ENCODE data around the gene CDC42BPA. TPM values are rescaled to one million over a fixed set of nuclear protein-coding genes. Genes with fewer than 3 reads are reported as not detected.

Gene CDC42BPA
- total and polyA plus RNA-seq, 2 of the 13 experiments (the other 11 are each of a cell fraction or from before 2014, with no cell fraction given), result 6.5 to 16.0 TPM

DNA sequence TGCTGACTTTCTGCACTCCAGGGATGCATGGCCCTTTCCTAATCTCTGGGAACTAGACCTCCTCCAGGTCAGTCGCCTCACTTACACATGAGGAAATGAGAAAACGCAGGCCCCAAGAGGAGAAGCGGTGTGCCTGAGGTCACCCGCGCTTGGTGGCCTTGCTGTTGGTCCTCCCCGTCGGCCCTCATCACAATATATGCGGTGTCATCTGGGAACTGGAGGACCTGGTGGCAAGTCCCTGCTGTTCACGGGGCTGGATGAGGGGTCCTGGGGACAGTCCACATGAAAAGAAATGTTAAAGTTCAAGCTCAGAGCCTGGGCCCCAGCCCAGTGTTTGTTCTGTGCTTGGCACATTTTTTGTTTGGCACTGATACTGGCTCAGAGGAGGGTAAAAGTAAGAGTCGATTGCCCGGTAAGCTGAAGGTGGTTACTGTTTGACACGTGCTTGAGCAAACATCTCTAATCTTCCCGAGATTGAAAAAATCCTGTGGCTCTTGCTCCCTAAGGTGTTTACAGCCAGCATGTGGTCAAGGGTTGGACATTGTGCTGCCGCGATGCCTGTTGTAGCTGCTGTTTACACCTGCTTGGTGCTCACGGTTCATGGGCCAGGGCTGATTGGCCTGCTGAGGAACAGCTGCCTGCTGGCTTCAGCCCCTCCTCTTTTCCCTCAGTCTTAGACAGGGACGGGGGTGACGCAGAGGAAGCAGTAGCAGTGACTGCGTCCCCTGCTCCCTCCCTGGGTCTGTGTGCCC is 373.0 kb downstream of the CDC42BPA start (continued):
- TF ChIP-seq, protein P1, sequence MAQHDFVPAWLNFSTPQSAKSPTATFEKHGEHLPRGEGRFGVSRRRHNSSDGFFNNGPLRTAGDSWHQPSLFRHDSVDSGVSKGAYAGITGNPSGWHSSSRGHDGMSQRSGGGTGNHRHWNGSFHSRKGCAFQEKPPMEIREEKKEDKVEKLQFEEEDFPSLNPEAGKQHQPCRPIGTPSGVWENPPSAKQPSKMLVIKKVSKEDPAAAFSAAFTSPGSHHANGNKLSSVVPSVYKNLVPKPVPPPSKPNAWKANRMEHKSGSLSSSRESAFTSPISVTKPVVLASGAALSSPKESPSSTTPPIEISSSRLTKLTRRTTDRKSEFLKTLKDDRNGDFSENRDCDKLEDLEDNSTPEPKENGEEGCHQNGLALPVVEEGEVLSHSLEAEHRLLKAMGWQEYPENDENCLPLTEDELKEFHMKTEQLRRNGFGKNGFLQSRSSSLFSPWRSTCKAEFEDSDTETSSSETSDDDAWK (CRISPR knock-in tag; IDR thresholded peaks at IDR 0.05), result no peak
- TF ChIP-seq ZNF143 (CRISPR knock-in tag; IDR thresholded peaks at IDR 0.05), result no peak
- TF ChIP-seq BRF2 (CRISPR knock-in tag; IDR thresholded peaks at IDR 0.05), result peak; percentile 33; the same call in 1 of the 2 replicates
- peak; percentile 60; the same call in 1 of the 2 replicates for TF ChIP-seq THAP11 (CRISPR knock-in tag; IDR thresholded peaks at IDR 0.05)
- peak; percentile 78 for TF ChIP-seq KDM6A (CRISPR knock-in tag; IDR thresholded peaks at IDR 0.05; ENCODE audit: low read depth)
- TF ChIP-seq RXRA (CRISPR knock-in tag; IDR thresholded peaks at IDR 0.05), result peak; percentile 37; the same call in 1 of the 2 replicates
- TF ChIP-seq HNRNPH1 (optimal IDR thresholded peaks at IDR 0.05; ENCODE audit: low read depth, low read length), result no peak
- TF ChIP-seq ZNF224 (CRISPR knock-in tag; IDR thresholded peaks at IDR 0.05), result peak; percentile 88; the same call in 1 of the 2 replicates
- no peak for TF ChIP-seq KAT2B (IDR thresholded peaks at IDR 0.05; ENCODE audit: borderline replicate concordance, low read depth, low read length)
- TF ChIP-seq, protein P2, sequence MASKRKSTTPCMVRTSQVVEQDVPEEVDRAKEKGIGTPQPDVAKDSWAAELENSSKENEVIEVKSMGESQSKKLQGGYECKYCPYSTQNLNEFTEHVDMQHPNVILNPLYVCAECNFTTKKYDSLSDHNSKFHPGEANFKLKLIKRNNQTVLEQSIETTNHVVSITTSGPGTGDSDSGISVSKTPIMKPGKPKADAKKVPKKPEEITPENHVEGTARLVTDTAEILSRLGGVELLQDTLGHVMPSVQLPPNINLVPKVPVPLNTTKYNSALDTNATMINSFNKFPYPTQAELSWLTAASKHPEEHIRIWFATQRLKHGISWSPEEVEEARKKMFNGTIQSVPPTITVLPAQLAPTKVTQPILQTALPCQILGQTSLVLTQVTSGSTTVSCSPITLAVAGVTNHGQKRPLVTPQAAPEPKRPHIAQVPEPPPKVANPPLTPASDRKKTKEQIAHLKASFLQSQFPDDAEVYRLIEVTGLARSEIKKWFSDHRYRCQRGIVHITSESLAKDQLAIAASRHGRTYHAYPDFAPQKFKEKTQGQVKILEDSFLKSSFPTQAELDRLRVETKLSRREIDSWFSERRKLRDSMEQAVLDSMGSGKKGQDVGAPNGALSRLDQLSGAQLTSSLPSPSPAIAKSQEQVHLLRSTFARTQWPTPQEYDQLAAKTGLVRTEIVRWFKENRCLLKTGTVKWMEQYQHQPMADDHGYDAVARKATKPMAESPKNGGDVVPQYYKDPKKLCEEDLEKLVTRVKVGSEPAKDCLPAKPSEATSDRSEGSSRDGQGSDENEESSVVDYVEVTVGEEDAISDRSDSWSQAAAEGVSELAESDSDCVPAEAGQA (IDR thresholded peaks at IDR 0.05; ENCODE audit: low read depth), result 0 out of 2 replicates have a peak, but pooled peaks have one; percentile 27
- TF ChIP-seq, protein P2 (CRISPR knock-in tag; IDR thresholded peaks at IDR 0.05; ENCODE audit: borderline replicate concordance), result no peak
- 0 out of 2 replicates have a peak, but pooled peaks have one; percentile 56 for TF ChIP-seq ZSCAN21 (CRISPR knock-in tag; IDR thresholded peaks at IDR 0.05; ENCODE audit: borderline replicate concordance)
- TF ChIP-seq, protein P3, sequence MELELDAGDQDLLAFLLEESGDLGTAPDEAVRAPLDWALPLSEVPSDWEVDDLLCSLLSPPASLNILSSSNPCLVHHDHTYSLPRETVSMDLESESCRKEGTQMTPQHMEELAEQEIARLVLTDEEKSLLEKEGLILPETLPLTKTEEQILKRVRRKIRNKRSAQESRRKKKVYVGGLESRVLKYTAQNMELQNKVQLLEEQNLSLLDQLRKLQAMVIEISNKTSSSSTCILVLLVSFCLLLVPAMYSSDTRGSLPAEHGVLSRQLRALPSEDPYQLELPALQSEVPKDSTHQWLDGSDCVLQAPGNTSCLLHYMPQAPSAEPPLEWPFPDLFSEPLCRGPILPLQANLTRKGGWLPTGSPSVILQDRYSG (CRISPR knock-in tag; IDR thresholded peaks at IDR 0.05), result no peak
- no peak; the same call in 1 of the 2 replicates for TF ChIP-seq NFE2L2 (IDR thresholded peaks at IDR 0.05; ENCODE audit: low read length)
- TF ChIP-seq CEBPG (CRISPR knock-in tag; IDR thresholded peaks at IDR 0.05), result peak; percentile 21; the same call in 1 of the 2 replicates
- peak; percentile 77; the same call in 1 of the 2 replicates for TF ChIP-seq MXD4 (CRISPR knock-in tag; IDR thresholded peaks at IDR 0.05)
- TF ChIP-seq TBP (CRISPR knock-in tag; IDR thresholded peaks at IDR 0.05), result no peak
- peak; percentile 62; the same call in 1 of the 2 replicates for TF ChIP-seq ZNF589 (CRISPR knock-in tag; conservative IDR thresholded peaks at IDR 0.05)
- TF ChIP-seq, protein P4, sequence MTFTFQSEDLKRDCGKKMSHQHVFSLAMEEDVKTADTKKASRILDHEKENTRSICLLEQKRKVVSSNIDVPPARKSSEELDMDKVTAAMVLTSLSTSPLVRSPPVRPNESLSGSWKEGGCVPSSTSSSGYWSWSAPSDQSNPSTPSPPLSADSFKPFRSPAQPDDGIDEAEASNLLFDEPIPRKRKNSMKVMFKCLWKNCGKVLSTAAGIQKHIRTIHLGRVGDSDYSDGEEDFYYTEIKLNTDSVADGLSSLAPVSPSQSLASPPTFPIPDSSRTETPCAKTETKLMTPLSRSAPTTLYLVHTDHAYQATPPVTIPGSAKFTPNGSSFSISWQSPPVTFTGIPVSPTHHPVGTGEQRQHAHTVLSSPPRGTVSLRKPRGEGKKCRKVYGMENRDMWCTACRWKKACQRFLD (CRISPR knock-in tag; IDR thresholded peaks at IDR 0.05; ENCODE audit: borderline replicate concordance), result 0 out of 2 replicates have a peak, but pooled peaks have one; percentile 13
